Osteoblast (primary cell): ENCODE results near the gene WIPF2. TPM values are rescaled to one million over a fixed set of nuclear protein-coding genes. Genes with fewer than 3 reads are reported as not detected.

Experiments used
- DNase-seq: peaks from one replicate; pipeline ENCODE4 v3.0.0; 2011; ENCODE audit warnings: low spot score, mixed read lengths; ENCODE audit not compliant: insufficient read length; ENCODE audit errors: missing footprints
- H2AFZ ChIP-seq: 2 replicates; pipeline ENCODE4 v1.6.0; 2011; ENCODE audit warnings: mild to moderate bottlenecking, low read length
- H3K27ac ChIP-seq: 2 replicates; pipeline ENCODE4 v1.5.1; 2011; ENCODE audit warnings: mild to moderate bottlenecking, low read depth, low read length, moderate library complexity
- H3K27me3 ChIP-seq: 2 replicates; pipeline ENCODE4 v1.6.0; 2012; ENCODE audit warnings: mild to moderate bottlenecking, control low read depth, inconsistent platforms, low read length, moderate library complexity; ENCODE audit not compliant: insufficient read depth
- H3K36me3 ChIP-seq: 2 replicates; pipeline ENCODE4 v1.5.1; 2011; ENCODE audit warnings: mild to moderate bottlenecking, low read length, control low read depth, moderate library complexity; ENCODE audit not compliant: insufficient read depth
- H3K4me1 ChIP-seq: 2 replicates; pipeline ENCODE4 v1.5.1; 2011; ENCODE audit warnings: mild to moderate bottlenecking, low read length, control low read depth, moderate library complexity; ENCODE audit not compliant: insufficient read depth
- H3K4me2 ChIP-seq: 2 replicates; pipeline ENCODE4 v1.6.0; 2011; ENCODE audit warnings: mild to moderate bottlenecking, low read length; ENCODE audit not compliant: insufficient read depth
- H3K4me3 ChIP-seq: fragments of 200-600 bp; sonication (generic); 3 replicates; pipeline ENCODE4 v1.5.1; 2012; ENCODE audit warnings: mild to moderate bottlenecking, low read length, inconsistent platforms; ENCODE audit not compliant: insufficient read depth
- H3K79me2 ChIP-seq: 2 replicates; pipeline ENCODE4 v1.6.0; 2012; ENCODE audit warnings: mild to moderate bottlenecking, low read length, control low read depth, inconsistent platforms; ENCODE audit not compliant: insufficient read depth
- H3K9me3 ChIP-seq: 2 replicates; pipeline ENCODE4 v1.5.1; 2011; ENCODE audit warnings: low read depth, low read length, control low read depth
- H4K20me1 ChIP-seq: 2 replicates; pipeline ENCODE4 v1.6.0; 2012; ENCODE audit warnings: mild to moderate bottlenecking, low read length, control low read depth; ENCODE audit not compliant: insufficient read depth
- CTCF ChIP-seq: IDR thresholded peaks from 2 replicates; pipeline ENCODE4 v1.5.1; 2011; ENCODE audit warnings: mild to moderate bottlenecking, low read depth, low read length, moderate library complexity; ENCODE audit errors: extremely low read depth
- total RNA-seq: library from RNA; depleted of rRNA; stranded (reverse); fragments of >200 nt; gene quantifications from 2 replicates; pipeline ENCODE4 v1.2.3, GENCODE V29; 2012

The WIPF2 gene
- total RNA-seq, 1 donor: 8.0 TPM

- H3K79me2 ChIP-seq: peaks cover 98% of the 10 kb centered on the region
- H3K4me1 ChIP-seq: peaks cover 82% of the 10 kb centered on the region
- no peaks in the 10 kb centered on the region for H3K9me3 ChIP-seq
- H3K27ac ChIP-seq: peak overlapping the region; percentile 51
- H4K20me1 ChIP-seq: peaks cover 69% of the 10 kb centered on the region
- peaks cover 2% of the 10 kb centered on the region for H3K36me3 ChIP-seq
- H3K27me3 ChIP-seq: no peaks in the 10 kb centered on the region
- H3K4me3 ChIP-seq: peak overlapping the region; percentile 47
- H3K4me2 ChIP-seq: peak overlapping the region; percentile 75
- TF ChIP-seq CTCF: no peak
- peak; percentile 13 for DNase-seq
- H2AFZ ChIP-seq: no peak overlapping the region
Measured at GRCh38 chr17:40326014-40326831, 107.1 kb downstream of the WIPF2 start.

- Histone ChIP-seq H3K4me2 (peak overlapping the region; percentile 75), H4K20me1 (peaks cover 69% of the 10 kb centered on the region), H3K9me3 (no peaks in the 10 kb centered on the region), H3K79me2 (peaks cover 98% of the 10 kb centered on the region), H3K4me1 (peaks cover 82% of the 10 kb centered on the region), H3K27ac (peak overlapping the region; percentile 51), H3K4me3 (peak overlapping the region; percentile 47), H3K27me3 (no peaks in the 10 kb centered on the region), H2AFZ (no peak overlapping the region), H3K36me3 (peaks cover 5% of the 10 kb centered on the region)
- no peak for TF ChIP-seq CTCF
- peak; percentile 93 for DNase-seq
Measured at GRCh38 chr17:40326832-40327199, 107.7 kb downstream of the WIPF2 start.

- peaks cover 5% of the 10 kb centered on the region for H3K36me3 ChIP-seq
- H3K27me3 ChIP-seq: no peaks in the 10 kb centered on the region
- no peaks in the 10 kb centered on the region for H3K9me3 ChIP-seq
- H3K27ac ChIP-seq: no peak overlapping the region
- H3K4me1 ChIP-seq: peaks cover 82% of the 10 kb centered on the region
- TF ChIP-seq CTCF: no peak
- no peak overlapping the region for H2AFZ ChIP-seq
- H3K4me2 ChIP-seq: peak overlapping the region; percentile 75
- peak; percentile 63 for DNase-seq
- peaks cover 98% of the 10 kb centered on the region for H3K79me2 ChIP-seq
- H3K4me3 ChIP-seq: no peak overlapping the region
- H4K20me1 ChIP-seq: peaks cover 67% of the 10 kb centered on the region
Measured at GRCh38 chr17:40327244-40327729, 108.2 kb downstream of the WIPF2 start.

- H3K4me2 ChIP-seq: no peak overlapping the region
- H3K27ac ChIP-seq: no peak overlapping the region
- peaks cover 67% of the 10 kb centered on the region for H4K20me1 ChIP-seq
- H3K36me3 ChIP-seq: peaks cover 5% of the 10 kb centered on the region
- H3K4me3 ChIP-seq: no peak overlapping the region
- peak; percentile 90 for DNase-seq
- H3K9me3 ChIP-seq: no peaks in the 10 kb centered on the region
- H3K27me3 ChIP-seq: no peaks in the 10 kb centered on the region
- peaks cover 97% of the 10 kb centered on the region for H3K79me2 ChIP-seq
- no peak overlapping the region for H2AFZ ChIP-seq
- TF ChIP-seq CTCF: no peak
- H3K4me1 ChIP-seq: peaks cover 82% of the 10 kb centered on the region
Measured at GRCh38 chr17:40327735-40328385, 108.8 kb downstream of the WIPF2 start.
